ENCODE data around the gene HS3ST2. TPM values are rescaled to one million over a fixed set of nuclear protein-coding genes. Genes with fewer than 3 reads are reported as not detected.

HS3ST2 gene
- total RNA-seq, 2 donors from 2014 or later: 0.26 to 0.33 TPM

DNA sequence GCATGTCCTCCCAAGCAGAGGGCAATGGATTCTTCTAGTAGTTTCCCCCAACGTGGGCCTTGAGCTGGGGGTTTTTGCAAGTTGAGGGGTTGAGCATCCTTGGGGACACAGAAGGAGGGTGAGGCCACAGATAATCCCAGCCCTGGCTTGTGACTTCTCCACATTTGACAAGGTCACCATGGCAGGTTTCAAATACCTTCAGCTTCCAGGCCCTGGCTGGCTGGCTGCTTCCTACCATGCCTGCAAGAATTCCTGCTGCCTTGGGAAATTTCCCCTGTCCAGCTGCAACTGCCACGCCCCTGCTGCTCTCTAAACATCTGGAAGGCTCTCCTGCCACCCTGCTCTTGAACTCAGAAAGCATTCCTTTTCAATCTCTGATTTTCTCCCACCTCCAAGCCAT lies 41.3 kb downstream of the HS3ST2 start:
- no peak for DNase-seq
- Histone ChIP-seq H3K27ac (no peak overlapping the region), H3K4me3 (no peak overlapping the region), H3K27me3 (no peaks in the 10 kb centered on the region), H3K36me3 (replicated peaks in 1 of 2; ENCODE audit: insufficient read depth in 1 of 2, low read depth in 2 of 2) (no peaks in the 10 kb centered on the region), H3K9me3 (no peaks in the 10 kb centered on the region), H3K4me1 (no peaks in the 10 kb centered on the region)
- intact Hi-C loops (cut with DNase I): no loop called here
- 41 to 48% methylated on average over 2 of the region's 2 CpGs for WGBS, 2 donors
- ATAC-seq: no peak
- TF ChIP-seq POLR2A (IDR thresholded peaks at IDR 0.05): no peak
- TF ChIP-seq, protein P1, sequence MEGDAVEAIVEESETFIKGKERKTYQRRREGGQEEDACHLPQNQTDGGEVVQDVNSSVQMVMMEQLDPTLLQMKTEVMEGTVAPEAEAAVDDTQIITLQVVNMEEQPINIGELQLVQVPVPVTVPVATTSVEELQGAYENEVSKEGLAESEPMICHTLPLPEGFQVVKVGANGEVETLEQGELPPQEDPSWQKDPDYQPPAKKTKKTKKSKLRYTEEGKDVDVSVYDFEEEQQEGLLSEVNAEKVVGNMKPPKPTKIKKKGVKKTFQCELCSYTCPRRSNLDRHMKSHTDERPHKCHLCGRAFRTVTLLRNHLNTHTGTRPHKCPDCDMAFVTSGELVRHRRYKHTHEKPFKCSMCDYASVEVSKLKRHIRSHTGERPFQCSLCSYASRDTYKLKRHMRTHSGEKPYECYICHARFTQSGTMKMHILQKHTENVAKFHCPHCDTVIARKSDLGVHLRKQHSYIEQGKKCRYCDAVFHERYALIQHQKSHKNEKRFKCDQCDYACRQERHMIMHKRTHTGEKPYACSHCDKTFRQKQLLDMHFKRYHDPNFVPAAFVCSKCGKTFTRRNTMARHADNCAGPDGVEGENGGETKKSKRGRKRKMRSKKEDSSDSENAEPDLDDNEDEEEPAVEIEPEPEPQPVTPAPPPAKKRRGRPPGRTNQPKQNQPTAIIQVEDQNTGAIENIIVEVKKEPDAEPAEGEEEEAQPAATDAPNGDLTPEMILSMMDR (IDR thresholded peaks at IDR 0.05): no peak

DNA sequence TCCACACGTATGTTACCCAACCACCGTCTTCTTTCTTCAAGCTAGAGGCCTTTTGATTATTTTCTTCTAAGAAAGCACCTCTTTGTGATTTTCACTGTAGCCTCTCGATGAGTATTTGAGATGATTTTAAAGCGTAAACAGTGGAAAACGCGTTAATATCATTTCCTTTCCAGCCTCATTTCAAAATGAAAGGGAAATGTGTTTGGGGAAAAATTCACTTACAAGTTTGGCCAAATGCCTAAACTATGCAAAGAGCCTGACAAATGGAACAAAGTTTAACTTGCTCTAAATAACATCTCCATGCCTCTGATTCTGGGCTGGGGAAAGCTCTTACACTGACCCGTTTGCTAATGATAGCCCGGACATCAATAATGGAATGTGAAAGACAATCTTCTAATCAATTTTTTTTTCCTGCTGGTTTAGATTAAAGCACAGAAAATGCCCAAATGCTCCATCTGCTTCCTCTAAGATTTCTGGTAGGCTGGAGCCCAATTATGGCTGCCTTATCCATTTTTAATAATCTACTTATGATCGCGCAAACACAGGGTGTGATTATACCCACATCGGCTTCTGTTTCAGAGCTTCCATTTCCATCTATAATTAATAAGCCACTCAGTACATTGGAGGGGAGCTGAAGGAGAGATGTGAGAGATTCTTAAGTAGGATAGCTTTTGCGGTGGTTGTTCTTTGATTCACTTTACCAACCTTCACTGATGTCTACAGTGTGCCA lies 43.5 kb downstream of the HS3ST2 start:
- Histone ChIP-seq H3K27me3 (no peaks in the 10 kb centered on the region), H3K36me3 (replicated peaks in 1 of 2; ENCODE audit: insufficient read depth in 1 of 2, low read depth in 2 of 2) (no peaks in the 10 kb centered on the region), H3K4me1 (no peaks in the 10 kb centered on the region), H3K27ac (no peak overlapping the region), H3K4me3 (no peak overlapping the region), H3K9me3 (no peaks in the 10 kb centered on the region)
- DNase-seq: no peak
- ATAC-seq: no peak
- intact Hi-C loops (cut with DNase I): no loop called here
- 65 to 70% methylated on average over 12 of the region's 12 CpGs for WGBS, 2 donors
- TF ChIP-seq POLR2A (IDR thresholded peaks at IDR 0.05): no peak
- TF ChIP-seq, protein P1 (IDR thresholded peaks at IDR 0.05): no peak

DNA sequence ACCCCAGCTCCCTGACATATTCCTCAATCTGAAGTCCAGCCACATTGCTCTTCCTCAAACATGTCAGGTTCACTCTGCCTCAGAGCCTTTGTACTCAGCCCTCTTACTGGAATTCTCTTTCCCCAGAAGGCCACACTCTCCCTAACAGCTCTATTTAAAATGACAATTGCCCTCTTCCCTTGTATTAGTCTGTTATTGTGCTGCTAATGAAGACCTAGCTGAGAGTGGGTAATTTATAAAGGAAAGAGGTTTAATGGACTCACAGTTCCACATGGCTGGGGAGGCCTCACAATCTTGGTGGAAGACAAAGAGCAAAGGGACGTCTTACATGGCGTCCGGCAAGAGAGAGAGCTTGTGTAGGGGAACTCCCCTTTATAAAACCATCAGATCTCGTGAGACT lies 46.0 kb downstream of the HS3ST2 start:
- Histone ChIP-seq H3K4me3 (no peak overlapping the region), H3K4me1 (no peaks in the 10 kb centered on the region), H3K9me3 (no peaks in the 10 kb centered on the region), H3K27ac (no peak overlapping the region), H3K36me3 (replicated peaks in 1 of 2; ENCODE audit: insufficient read depth in 1 of 2, low read depth in 2 of 2) (no peaks in the 10 kb centered on the region), H3K27me3 (no peaks in the 10 kb centered on the region)
- intact Hi-C loops (cut with DNase I): no loop called here
- ATAC-seq (no peak), DNase-seq (no peak)
- TF ChIP-seq, protein P1 (IDR thresholded peaks at IDR 0.05): no peak
- TF ChIP-seq POLR2A (IDR thresholded peaks at IDR 0.05): no peak
- WGBS, 2 donors: 68 to 78% methylated on average over 4 of the region's 4 CpGs

DNA sequence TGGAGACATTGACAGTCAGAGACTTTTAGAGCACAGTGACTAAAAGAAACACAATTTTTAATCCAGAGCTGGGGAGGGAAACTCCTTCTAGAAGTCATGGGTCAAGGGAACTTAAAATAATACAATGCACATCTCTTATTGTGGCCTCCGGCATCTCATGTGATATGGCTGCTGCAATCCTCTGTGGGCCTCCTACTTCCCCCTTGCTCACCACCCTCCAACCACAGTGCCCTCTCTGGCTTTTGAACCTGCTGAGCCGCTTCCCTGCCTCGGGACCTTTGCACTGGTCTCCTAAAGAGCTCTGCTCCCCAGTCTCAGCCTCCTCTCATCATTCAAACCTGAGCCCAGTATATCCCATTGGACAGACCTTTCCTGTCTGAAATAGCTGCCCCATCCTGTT lies 47.6 kb downstream of the HS3ST2 start:
- ATAC-seq: no peak
- no peak for DNase-seq
- intact Hi-C loops (cut with DNase I): no loop called here
- whole genome bisulfite sequencing, 2 donors: 73 to 92% methylated on average over 3 of the region's 3 CpGs
- no peaks in the 10 kb centered on the region for H3K27me3 ChIP-seq
- no peak overlapping the region for H3K4me3 ChIP-seq
- H3K9me3 ChIP-seq: no peaks in the 10 kb centered on the region
- H3K4me1 ChIP-seq: no peaks in the 10 kb centered on the region
- H3K27ac ChIP-seq: no peak overlapping the region
- TF ChIP-seq POLR2A (IDR thresholded peaks at IDR 0.05): no peak
- TF ChIP-seq, protein P1 (IDR thresholded peaks at IDR 0.05): no peak
- H3K36me3 ChIP-seq (replicated peaks in 1 of 2; ENCODE audit: insufficient read depth in 1 of 2, low read depth in 2 of 2): no peaks in the 10 kb centered on the region

DNA sequence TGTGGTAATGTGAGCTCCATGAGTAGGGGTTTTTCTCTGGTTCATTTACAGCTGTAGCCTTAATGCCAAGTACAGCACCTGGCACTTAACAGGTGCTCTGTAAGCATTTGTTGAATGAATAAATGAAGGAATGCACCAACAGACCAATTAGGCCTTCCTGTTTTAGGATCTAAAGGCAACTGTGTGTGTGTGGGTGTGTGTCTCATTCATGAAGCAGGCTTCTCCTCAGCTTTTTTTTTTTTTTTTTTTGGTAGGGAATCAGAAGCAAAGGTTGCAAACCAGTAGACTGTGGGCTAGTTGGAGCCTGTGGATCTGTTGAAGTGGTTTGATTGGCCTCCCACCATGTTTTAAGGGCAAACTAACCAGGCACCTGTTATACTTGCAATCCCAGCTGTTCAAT lies 48.1 kb downstream of the HS3ST2 start:
- no peak for DNase-seq
- Histone ChIP-seq H3K4me3 (no peak overlapping the region), H3K27me3 (no peaks in the 10 kb centered on the region), H3K9me3 (no peaks in the 10 kb centered on the region), H3K4me1 (no peaks in the 10 kb centered on the region), H3K27ac (no peak overlapping the region), H3K36me3 (replicated peaks in 1 of 2; ENCODE audit: insufficient read depth in 1 of 2, low read depth in 2 of 2) (no peaks in the 10 kb centered on the region)
- ATAC-seq: no peak
- intact Hi-C loops (cut with DNase I): no loop called here
- TF ChIP-seq, protein P1 (IDR thresholded peaks at IDR 0.05): no peak
- TF ChIP-seq POLR2A (IDR thresholded peaks at IDR 0.05): no peak

Data from body of pancreas (tissue), 4 donors.